Astrocyte (in vitro differentiated cells and primary cell): ENCODE measurements around the gene CLCN3.

Experiments
- CTCF ChIP-seq: IDR thresholded peaks from 2 replicates; pipeline ENCODE4 v1.5.1; 2011; ENCODE audit warnings: low read depth, mild to moderate bottlenecking, inconsistent platforms, low read length, moderate library complexity; ENCODE audit not compliant: insufficient read depth
- EZH2 ChIP-seq: IDR thresholded peaks from 2 replicates; pipeline ENCODE4 v1.6.1; 2012; ENCODE audit warnings: mild to moderate bottlenecking, low read length, inconsistent platforms; ENCODE audit not compliant: insufficient read depth

GRCh38 chr4:169659716-169660670 lies 39.6 kb downstream of the CLCN3 start:
- TF ChIP-seq CTCF (no peak), EZH2 (no peak)
